Superior temporal gyrus (tissue), 1 donor: Measurements from ENCODE around the gene SLC35G6.
A peak's percentile ranks its signal among the peaks of the same experiment; 100 is the strongest.
"Not testable (repeated sequence)": the region's sequence is repeated elsewhere in the genome, so short reads cannot be mapped to it uniquely, and the experiment has no call there.

Experiments
- DNase-seq: peaks from one replicate; pipeline ENCODE4 v3.0.0-alpha.2; 2016; ENCODE audit errors: extremely low spot score

SLC35G6 gene

GRCh38 chr17:7481275-7481674, at the start of gene SLC35G6:
TSS of gene SLC35G6 (plus strand) at chr17:7481446. CDS start at chr17:7481517, 71 bp downstream.
- DNase-seq: not testable (repeated sequence)

- DNase-seq: no peak
These were observed 49.0 kb upstream of the SLC35G6 start for GRCh38 chr17:7432296-7432695.

GRCh38 chr17:7435676-7436555, 45.3 kb upstream of the SLC35G6 start:
- no peak for DNase-seq

- peak; percentile 75 for DNase-seq
These were observed 44.5 kb upstream of the SLC35G6 start for GRCh38 chr17:7436556-7437368.

- DNase-seq: no peak
These were observed 43.8 kb upstream of the SLC35G6 start for GRCh38 chr17:7437369-7437863.

GRCh38 chr17:7437950-7438614, 43.2 kb upstream of the SLC35G6 start:
- no peak for DNase-seq

- DNase-seq: no peak
These were observed 42.4 kb upstream of the SLC35G6 start for GRCh38 chr17:7438656-7439460.

GRCh38 chr17:7439462-7440112, 41.7 kb upstream of the SLC35G6 start, which contains the start of gene FGF11:
TSS of gene FGF11 (plus strand) at chr17:7439512. CDS start at chr17:7439621, 109 bp downstream.
- no peak for DNase-seq

GRCh38 chr17:7440113-7440833, 41.0 kb upstream of the SLC35G6 start:
- no peak for DNase-seq

- DNase-seq: no peak
These were observed 40.4 kb upstream of the SLC35G6 start for GRCh38 chr17:7440834-7441195.

GRCh38 chr17:7441266-7441665, 40.0 kb upstream of the SLC35G6 start:
- DNase-seq: no peak

- DNase-seq: no peak
These were observed 39.1 kb upstream of the SLC35G6 start for GRCh38 chr17:7442142-7442541.

GRCh38 chr17:7443499-7444485, 37.5 kb upstream of the SLC35G6 start:
- DNase-seq: no peak

GRCh38 chr17:7444682-7445618, 36.3 kb upstream of the SLC35G6 start, which contains the start of gene CHRNB1:
TSS of gene CHRNB1 (plus strand) at chr17:7445061. CDS start at chr17:7445128, 67 bp downstream.
- peak; percentile 70 for DNase-seq

GRCh38 chr17:7445619-7445968, 35.7 kb upstream of the SLC35G6 start:
- no peak for DNase-seq

- DNase-seq: no peak
These were observed 32.8 kb upstream of the SLC35G6 start for GRCh38 chr17:7448461-7448860.

- no peak for DNase-seq
These were observed 21.2 kb upstream of the SLC35G6 start for GRCh38 chr17:7459961-7460545.
